Esophagus muscularis mucosa (tissue), 4 donors: ENCODE measurements around the gene ERI3. TPM values are rescaled to one million over a fixed set of nuclear protein-coding genes. Genes with fewer than 3 reads are reported as not detected.
A peak's percentile ranks its signal among the peaks of the same experiment; 100 is the strongest.

Experiments
- DNase-seq: peaks from one replicate; pipeline ENCODE4 v3.0.0-alpha.2; 2017; ENCODE audit errors: extremely low spot score
- H3K27ac ChIP-seq, 4 donors: fragments of 200-600 bp; sonication (generic); replicated peaks in 1 of 4; 1 replicate in 3 of 4; 2 replicates in 1 of 4; pipeline ENCODE4 v1.5.1; 2016 to 2019; ENCODE audit warnings: mild to moderate bottlenecking in 1 of 4
- H3K27me3 ChIP-seq, 4 donors: fragments of 200-600 bp; sonication (generic); one replicate each; pipeline versions ENCODE4 v1.5.1 to v1.6.0; 2016 to 2019
- H3K36me3 ChIP-seq, 4 donors: fragments of 200-600 bp; sonication (generic); one replicate each; pipeline ENCODE4 v1.5.1; 2016 to 2019
- H3K4me1 ChIP-seq, 4 donors: fragments of 200-600 bp; sonication (generic); one replicate each; pipeline ENCODE4 v1.5.1; 2016 to 2019
- H3K4me3 ChIP-seq, 4 donors: fragments of 200-600 bp; sonication (generic); 1 replicate in 2 of 4; 2 replicates in 2 of 4; pipeline ENCODE4 v1.5.1; 2016 to 2019; ENCODE audit warnings: mild to moderate bottlenecking in 4 of 4, moderate library complexity in 1 of 4
- H3K9me3 ChIP-seq, 4 donors: fragments of 200-600 bp; sonication (generic); 1 replicate in 3 of 4; 2 replicates in 1 of 4; pipeline ENCODE4 v1.5.1; 2016 to 2019
- EP300 ChIP-seq: sonication (generic); formaldehyde crosslinking; IDR thresholded peaks from one replicate; pipeline ENCODE4 v1.6.1; 2017; ENCODE audit warnings: antibody characterized with exemption
- POLR2A ChIP-seq: fragments of 450-650 bp; IDR thresholded peaks from one replicate; pipeline ENCODE4 v1.6.1; 2017; ENCODE audit warnings: antibody characterized with exemption, moderate library complexity, mild to moderate bottlenecking, low read depth
- POLR2AphosphoS5 ChIP-seq, 2 donors: sonication (generic); formaldehyde crosslinking; IDR thresholded peaks; one replicate each; pipeline ENCODE4 v1.6.1; 2017; ENCODE audit warnings: antibody characterized with exemption in 2 of 2
- WGBS: methylation state at CpG from one replicate; pipeline ENCODE4 v1.1.5; 2018; 5-methylcytosine and 5-hydroxymethylcytosine counted together
- intact Hi-C: fragments of 100-400 bp; cut with DNase I; formaldehyde crosslinking; loops from one replicate; pipeline ENCODE4 v1.15.1; 2023
- total RNA-seq, 4 donors: library from RNA; depleted of rRNA; stranded (reverse); fragments of >200 nt; gene quantifications; one replicate each; pipeline versions ENCODE4 v1.1.0 to v1.2.1, GENCODE V29; 2016
- TF ChIP-seq, protein P1 (sequence below), 3 experiments: fragments of 200-600 bp in 2 of 3; fragments of 450-650 bp in 1 of 3; sonication (generic) in 2 of 3; IDR thresholded peaks; one replicate each; pipeline ENCODE4 v1.5.1; 2017 to 2019; ENCODE audit warnings: antibody characterized with exemption in 3 of 3, mild to moderate bottlenecking in 2 of 3, moderate library complexity in 1 of 3

Gene ERI3, protein sequence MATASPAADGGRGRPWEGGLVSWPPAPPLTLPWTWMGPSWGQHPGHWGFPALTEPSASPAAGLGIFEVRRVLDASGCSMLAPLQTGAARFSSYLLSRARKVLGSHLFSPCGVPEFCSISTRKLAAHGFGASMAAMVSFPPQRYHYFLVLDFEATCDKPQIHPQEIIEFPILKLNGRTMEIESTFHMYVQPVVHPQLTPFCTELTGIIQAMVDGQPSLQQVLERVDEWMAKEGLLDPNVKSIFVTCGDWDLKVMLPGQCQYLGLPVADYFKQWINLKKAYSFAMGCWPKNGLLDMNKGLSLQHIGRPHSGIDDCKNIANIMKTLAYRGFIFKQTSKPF
- total RNA-seq = 10 to 100 TPM; 40.4 to 56.6 (median 47.0) TPM

DNA sequence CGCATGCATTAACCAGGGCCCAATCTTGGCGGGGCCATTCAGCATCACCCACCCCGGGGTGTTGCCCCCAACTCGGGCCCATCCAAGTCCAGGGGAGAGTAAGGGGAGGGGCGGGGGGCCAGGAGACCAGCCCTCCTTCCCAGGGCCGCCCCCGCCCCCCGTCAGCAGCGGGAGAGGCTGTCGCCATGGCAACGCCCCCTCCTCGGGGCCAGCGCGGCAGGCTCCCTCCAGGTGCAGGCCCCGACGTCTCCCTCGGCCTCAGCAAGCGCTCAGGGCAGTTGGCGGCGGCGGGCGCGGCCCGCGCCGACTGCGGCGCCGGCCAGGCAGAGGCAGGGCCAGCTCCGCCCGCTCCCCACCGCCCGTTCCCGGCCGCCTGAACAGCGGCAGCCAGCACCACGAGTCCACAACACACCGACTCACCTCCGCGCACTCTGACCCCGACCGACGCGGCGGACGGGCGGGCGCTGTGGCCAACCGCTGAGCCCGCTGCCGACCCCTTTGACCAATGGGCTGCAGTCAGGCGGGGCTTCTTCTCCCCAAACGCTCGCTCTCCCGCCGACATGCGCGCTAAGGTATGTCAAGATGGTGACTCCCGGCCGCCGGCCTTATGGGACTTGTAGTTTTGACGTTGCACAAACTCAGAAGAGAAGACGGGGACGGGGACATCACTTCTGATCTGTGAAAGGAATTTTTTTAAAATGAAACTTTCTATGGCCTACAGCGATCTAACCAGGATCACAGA lies at the start of gene ERI3:
TSS of gene ERI3 (minus strand) at position 418 of the 742 bp plus-strand sequence. CDS start at position 187, 231 bp downstream.
- intact Hi-C loops = loop anchor here (10.0 kb wide), 1 partner anchor 140 kb away; the partner anchor contains the start of gene DMAP1
- no peaks in the 10 kb centered on the region for H3K27me3 ChIP-seq
- 0% methylated on average over 20 of the region's 65 CpGs for WGBS
- H3K27ac ChIP-seq = peak within 1 kb of the TSS; percentile 77 to 89 (median 84)
- DNase-seq = peak; percentile 99
- H3K4me3 ChIP-seq = peak within 1 kb of the TSS; percentile 76 to 100 (median 98)
- peaks cover 16 to 38% (median 30%) of the 10 kb centered on the region in 4 donors for H3K4me1 ChIP-seq
- H3K36me3 ChIP-seq = no peaks in the 10 kb centered on the region
- no peaks in the 10 kb centered on the region for H3K9me3 ChIP-seq
- TF ChIP-seq EP300 (no peak), POLR2AphosphoS5 (IDR thresholded peaks at IDR 0.05) (peak; percentile 78 to 89), POLR2A (peak; percentile 63)
- TF ChIP-seq, protein P1, sequence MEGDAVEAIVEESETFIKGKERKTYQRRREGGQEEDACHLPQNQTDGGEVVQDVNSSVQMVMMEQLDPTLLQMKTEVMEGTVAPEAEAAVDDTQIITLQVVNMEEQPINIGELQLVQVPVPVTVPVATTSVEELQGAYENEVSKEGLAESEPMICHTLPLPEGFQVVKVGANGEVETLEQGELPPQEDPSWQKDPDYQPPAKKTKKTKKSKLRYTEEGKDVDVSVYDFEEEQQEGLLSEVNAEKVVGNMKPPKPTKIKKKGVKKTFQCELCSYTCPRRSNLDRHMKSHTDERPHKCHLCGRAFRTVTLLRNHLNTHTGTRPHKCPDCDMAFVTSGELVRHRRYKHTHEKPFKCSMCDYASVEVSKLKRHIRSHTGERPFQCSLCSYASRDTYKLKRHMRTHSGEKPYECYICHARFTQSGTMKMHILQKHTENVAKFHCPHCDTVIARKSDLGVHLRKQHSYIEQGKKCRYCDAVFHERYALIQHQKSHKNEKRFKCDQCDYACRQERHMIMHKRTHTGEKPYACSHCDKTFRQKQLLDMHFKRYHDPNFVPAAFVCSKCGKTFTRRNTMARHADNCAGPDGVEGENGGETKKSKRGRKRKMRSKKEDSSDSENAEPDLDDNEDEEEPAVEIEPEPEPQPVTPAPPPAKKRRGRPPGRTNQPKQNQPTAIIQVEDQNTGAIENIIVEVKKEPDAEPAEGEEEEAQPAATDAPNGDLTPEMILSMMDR (IDR thresholded peaks at IDR 0.05) = peak in 1 of 3 experiments; percentile 18

GRCh38 chr1:44401256-44402228 lies 46.5 kb upstream of the ERI3 start:
- no peak overlapping the region for H3K27ac ChIP-seq
- no peak for DNase-seq
- H3K4me3 ChIP-seq = no peak overlapping the region
- peaks cover 0 to 5% (median 2%) of the 10 kb centered on the region in 4 donors for H3K9me3 ChIP-seq
- H3K27me3 ChIP-seq = peaks cover 3 to 86% (median 41%) of the 10 kb centered on the region in 4 donors
- H3K4me1 ChIP-seq = peaks cover 20 to 22% (median 20%) of the 10 kb centered on the region in 4 donors
- TF ChIP-seq, protein P1 (IDR thresholded peaks at IDR 0.05) = no peak
- TF ChIP-seq POLR2A (no peak), EP300 (no peak), POLR2AphosphoS5 (IDR thresholded peaks at IDR 0.05) (no peak)
- no peaks in the 10 kb centered on the region for H3K36me3 ChIP-seq
- intact Hi-C loops = no loop called here
- 79% methylated on average over 12 of the region's 12 CpGs for WGBS

- Histone ChIP-seq H3K4me1 (no peaks in the 10 kb centered on the region), H3K4me3 (no peak overlapping the region), H3K9me3 (no peaks in the 10 kb centered on the region), H3K27ac (no peak overlapping the region), H3K27me3 (peaks cover 0 to 46% (median 0%) of the 10 kb centered on the region in 4 donors), H3K36me3 (no peaks in the 10 kb centered on the region)
- no peak for DNase-seq
- intact Hi-C loops = no loop called here
- TF ChIP-seq POLR2A (no peak), POLR2AphosphoS5 (IDR thresholded peaks at IDR 0.05) (no peak), EP300 (no peak)
- TF ChIP-seq, protein P1 (IDR thresholded peaks at IDR 0.05) = no peak
- WGBS = 52% methylated on average over 1 of the region's 1 CpG
Measured at GRCh38 chr1:44390277-44390676, 35.2 kb upstream of the ERI3 start.

DNA sequence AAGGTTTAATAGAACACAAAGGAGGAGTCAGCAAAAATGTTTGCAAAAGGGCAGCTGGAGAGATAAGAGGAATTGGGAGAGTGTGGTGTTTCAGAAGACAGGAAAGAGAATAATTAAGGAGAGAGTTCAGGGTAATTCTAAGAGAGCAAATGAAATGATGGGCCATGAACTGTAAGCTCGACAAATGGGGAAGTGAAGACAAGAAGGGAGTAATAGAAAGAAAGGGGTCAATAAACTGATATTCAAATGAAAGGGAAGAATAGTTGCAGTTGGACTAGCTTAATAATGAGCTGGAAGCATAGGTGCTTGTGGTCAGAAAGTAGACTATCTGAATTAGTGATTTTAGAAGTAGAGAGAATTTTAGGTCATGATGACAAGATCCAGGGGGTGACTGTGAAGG lies 34.4 kb upstream of the ERI3 start:
- Histone ChIP-seq H3K4me1 (no peaks in the 10 kb centered on the region), H3K27me3 (peaks cover 0 to 40% (median 0%) of the 10 kb centered on the region in 4 donors), H3K27ac (no peak overlapping the region), H3K9me3 (no peaks in the 10 kb centered on the region), H3K4me3 (no peak overlapping the region), H3K36me3 (no peaks in the 10 kb centered on the region)
- DNase-seq = no peak
- TF ChIP-seq EP300 (no peak), POLR2AphosphoS5 (IDR thresholded peaks at IDR 0.05) (no peak), POLR2A (no peak)
- TF ChIP-seq, protein P1 (IDR thresholded peaks at IDR 0.05) = no peak
- 73% methylated on average over 1 of the region's 1 CpG for WGBS
- intact Hi-C loops = no loop called here
